ENCODE measurements around the gene SLC7A8.

DNA sequence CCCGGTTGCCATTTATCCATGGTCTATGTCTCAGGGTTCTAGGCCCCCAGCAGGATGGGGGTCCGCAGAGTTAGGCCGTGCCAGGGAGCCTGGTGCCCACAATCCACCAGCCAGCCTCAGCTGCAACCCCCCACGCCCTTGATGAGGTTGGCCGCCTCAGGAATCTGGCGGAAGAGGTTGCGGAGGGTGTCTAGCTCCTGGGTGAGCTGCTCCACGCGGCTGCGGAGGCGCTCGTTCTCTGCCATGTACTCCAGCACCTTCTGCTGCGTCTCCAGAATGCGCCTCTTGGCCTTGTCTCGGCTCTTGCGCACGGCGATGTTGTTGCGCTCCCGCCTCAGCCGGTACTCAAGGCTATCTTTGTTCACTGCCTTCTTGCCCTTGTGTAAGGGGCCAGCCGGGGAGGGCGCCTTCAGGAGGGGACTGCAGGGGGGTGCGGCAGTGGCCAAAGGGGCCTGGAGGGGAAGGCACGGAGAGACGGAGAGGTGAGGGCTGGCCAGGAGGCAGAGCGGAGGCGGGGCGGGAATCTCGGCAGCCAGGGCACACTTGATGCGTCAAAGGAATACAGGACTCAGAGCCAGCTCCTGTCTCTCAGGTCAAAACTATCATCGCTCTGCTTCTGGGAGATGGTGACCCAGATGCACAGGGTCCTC, 66.0 kb downstream of the SLC7A8 start:
- TF ChIP-seq, protein P1, sequence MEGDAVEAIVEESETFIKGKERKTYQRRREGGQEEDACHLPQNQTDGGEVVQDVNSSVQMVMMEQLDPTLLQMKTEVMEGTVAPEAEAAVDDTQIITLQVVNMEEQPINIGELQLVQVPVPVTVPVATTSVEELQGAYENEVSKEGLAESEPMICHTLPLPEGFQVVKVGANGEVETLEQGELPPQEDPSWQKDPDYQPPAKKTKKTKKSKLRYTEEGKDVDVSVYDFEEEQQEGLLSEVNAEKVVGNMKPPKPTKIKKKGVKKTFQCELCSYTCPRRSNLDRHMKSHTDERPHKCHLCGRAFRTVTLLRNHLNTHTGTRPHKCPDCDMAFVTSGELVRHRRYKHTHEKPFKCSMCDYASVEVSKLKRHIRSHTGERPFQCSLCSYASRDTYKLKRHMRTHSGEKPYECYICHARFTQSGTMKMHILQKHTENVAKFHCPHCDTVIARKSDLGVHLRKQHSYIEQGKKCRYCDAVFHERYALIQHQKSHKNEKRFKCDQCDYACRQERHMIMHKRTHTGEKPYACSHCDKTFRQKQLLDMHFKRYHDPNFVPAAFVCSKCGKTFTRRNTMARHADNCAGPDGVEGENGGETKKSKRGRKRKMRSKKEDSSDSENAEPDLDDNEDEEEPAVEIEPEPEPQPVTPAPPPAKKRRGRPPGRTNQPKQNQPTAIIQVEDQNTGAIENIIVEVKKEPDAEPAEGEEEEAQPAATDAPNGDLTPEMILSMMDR (IDR thresholded peaks at IDR 0.05; ENCODE audit: insufficient read depth, low read length): no peak
- TF ChIP-seq POLR2AphosphoS5 (IDR thresholded peaks at IDR 0.05; ENCODE audit: low read depth): no peak; the same call in 1 of the 2 replicates
